Bronchial epithelial cell (primary cell): Measurements from ENCODE around the gene SRGAP2. TPM values are rescaled to one million over a fixed set of nuclear protein-coding genes. Genes with fewer than 3 reads are reported as not detected.
"Not testable (repeated sequence)": the region's sequence is repeated elsewhere in the genome, so short reads cannot be mapped to it uniquely, and the experiment has no call there.

ENCODE experiments used
- DNase-seq: peaks from one replicate; pipeline ENCODE4 v3.0.0-alpha.2; 2010; ENCODE audit warnings: low read depth
- FAIRE-seq: peaks from 2 replicates; lab custom pipeline; 2011; peaks lifted over from hg19 to GRCh38; lab: Jason Lieb, UNC
- H3K27me3 ChIP-seq: 2 replicates; pipeline ENCODE4 v1.5.1; 2011; ENCODE audit warnings: low read length; ENCODE audit not compliant: control insufficient read depth, insufficient read depth
- H3K36me3 ChIP-seq: 2 replicates; pipeline ENCODE4 v1.5.1; 2011; ENCODE audit warnings: low read length; ENCODE audit not compliant: control insufficient read depth, insufficient read depth
- H3K4me3 ChIP-seq: 2 replicates; pipeline ENCODE4 v1.5.1; 2011; ENCODE audit warnings: mild to moderate bottlenecking, low read depth, low read length, control low read depth
- total RNA-seq: library from RNA; depleted of rRNA; stranded (reverse); fragments of >200 nt; gene quantifications from 2 replicates; pipeline ENCODE4 v1.2.1, GENCODE V29; 2014

The SRGAP2 gene
- total RNA-seq, 1 donor from 2014 or later: 9.2 TPM

DNA sequence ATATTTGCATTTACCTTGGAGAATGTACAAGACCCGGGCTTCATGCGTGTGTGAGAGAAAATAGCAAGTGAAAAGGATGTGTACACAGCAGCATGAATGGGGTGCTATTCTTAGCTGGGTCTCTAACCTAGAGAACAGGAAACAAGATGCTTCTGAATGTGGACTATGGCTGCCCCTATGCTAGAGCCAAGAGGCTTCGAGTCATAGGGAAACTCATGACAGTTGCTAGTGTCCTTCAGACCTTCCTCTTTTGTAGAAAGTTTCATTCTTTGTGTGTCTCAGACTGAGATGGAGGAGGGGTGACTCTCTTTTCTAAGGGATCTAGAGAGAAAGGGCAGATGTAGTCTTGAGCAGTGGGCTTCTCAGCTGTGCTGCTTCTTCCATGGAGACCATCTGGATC, 40.0 kb downstream of the SRGAP2 start:
- not testable (repeated sequence) for H3K36me3 ChIP-seq, H3K4me3 ChIP-seq, DNase-seq, H3K27me3 ChIP-seq, FAIRE-seq

DNA sequence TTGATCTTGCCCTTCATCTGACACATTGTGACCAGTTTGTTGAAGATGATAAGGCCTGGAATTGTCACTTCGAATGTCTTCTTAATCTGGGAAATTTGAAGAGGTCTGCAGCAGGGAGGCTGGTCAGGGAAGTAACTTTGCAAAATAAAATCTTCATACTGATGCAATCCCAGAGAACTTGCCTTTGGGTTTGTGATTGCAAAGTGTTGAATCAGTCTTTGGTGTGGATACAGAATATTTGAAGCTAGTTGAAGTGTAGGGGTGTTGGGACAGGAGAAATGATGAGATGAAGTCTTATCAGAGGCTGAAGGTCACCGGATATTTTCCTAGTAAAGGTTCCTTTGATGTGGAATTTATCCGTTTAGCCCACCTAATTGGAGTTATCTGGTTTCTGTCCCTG, 42.1 kb downstream of the SRGAP2 start:
- DNase-seq, H3K4me3 ChIP-seq, H3K36me3 ChIP-seq, H3K27me3 ChIP-seq, FAIRE-seq: not testable (repeated sequence)

DNA sequence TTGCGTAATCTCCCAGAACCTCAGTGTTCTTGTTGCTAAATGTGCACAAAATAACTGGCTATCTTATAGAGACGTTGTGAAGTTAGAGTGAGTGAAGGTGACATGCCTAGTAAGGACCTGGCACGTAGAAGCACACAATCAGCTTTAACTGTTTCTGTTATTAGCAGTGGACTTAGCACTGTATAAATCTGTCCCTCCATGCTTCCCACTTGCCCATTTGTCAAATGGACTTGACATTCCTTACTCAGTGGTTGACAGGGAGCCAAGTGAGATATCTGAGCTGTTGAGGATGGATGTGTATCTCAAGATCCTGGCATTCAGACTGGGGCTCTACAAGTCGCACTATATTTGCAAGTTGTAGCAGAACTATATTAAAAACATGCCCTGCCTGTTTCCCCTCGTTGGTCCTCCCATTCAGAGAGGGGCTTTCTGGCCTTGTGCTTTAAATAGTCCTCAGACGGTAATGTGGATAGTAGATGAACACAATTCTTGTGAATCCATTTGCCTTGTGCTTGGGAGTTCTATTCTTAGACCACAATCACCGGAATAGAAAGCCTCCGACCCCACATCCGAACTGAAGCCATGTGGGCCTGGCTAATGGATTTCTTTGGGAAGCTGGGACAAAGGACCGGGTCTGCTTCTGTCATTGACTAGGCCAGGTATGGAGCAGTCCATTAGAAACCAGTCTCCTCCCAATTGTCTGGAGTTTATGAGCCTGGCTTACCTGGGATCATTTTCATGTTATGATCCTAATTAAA, 43.0 kb downstream of the SRGAP2 start:
- H3K36me3 ChIP-seq, FAIRE-seq, DNase-seq, H3K27me3 ChIP-seq, H3K4me3 ChIP-seq: not testable (repeated sequence)

DNA sequence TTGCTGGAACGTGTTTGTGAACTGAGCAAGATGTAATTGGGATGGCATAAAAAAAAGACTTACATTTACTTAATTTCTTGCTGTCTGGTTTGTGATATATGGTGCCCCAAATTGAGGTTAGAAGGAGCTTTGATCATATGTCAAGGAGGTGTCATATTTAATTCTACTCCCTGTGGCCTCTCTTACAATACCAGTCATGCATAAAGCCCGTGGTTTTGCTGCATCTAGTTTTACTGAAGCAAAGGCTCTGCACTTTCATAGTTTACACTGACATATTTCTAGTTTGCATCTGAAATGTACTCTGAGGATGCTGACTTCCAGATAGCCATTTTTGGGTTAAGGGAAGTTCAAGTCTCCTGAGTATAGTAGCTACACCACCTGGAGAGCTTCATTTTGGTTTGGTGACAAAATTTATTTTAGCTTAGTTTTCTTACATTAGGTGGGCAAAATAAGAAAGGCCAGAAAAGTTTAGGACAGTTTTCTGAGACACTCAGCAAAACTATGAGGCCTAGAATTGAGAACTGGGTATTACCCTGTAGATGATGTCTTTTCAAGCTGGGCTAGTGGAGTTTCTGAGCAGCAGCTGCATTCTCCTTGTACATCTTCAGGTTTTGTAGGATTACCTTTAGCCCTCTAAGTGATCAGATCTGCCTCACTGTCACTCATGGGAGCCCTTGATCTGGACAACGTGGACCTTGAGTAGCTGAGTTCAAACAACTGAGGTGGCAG, 47.8 kb downstream of the SRGAP2 start:
- FAIRE-seq, H3K4me3 ChIP-seq: not testable (repeated sequence)

DNA sequence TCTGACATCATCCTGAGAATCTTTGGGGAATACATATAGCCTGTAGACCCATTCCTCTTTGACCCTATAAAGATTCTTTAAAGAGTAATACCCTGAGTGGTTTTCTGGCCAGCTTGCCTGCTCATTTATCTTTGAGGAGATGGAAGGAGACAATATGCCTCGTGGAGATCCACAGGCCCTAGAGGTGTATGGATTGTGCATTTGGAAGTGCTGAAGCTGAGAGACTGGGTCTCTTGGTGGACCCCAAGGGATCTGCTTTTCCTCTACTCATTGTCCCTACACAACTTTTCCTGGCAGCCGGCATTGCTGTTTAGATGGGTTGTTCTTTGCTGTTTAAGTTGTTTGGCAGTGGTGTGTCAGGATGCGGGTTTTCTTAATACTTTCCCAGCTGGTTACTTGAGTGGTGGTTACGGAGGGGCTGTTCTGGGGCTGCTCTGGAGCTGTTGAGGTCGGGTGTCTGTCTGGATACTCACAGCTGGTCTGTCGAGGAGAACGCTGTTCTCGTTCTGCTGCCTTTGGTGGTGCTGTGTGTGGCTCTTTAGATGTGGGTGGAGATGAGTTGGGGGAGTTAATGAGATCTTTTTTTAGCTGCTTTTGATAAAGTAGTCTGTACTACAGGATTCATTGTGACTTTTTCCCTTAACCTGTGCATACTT, 49.5 kb downstream of the SRGAP2 start:
- not testable (repeated sequence) for H3K36me3 ChIP-seq, H3K27me3 ChIP-seq, DNase-seq, FAIRE-seq, H3K4me3 ChIP-seq

More for the DNA sequence above, 47.8 kb downstream of the SRGAP2 start:
- DNase-seq, H3K36me3 ChIP-seq, H3K27me3 ChIP-seq: not testable (repeated sequence)

Other genes with a start within 250 kb of the SRGAP2 start
- gene RAB7B, start 200.1 kb upstream of the SRGAP2 start, total RNA-seq: 2.9 and 4.9 TPM in 2 replicates
- not detected in 2 replicates for gene CTSE, start 179.6 kb upstream of the SRGAP2 start, total RNA-seq
- not detected in 2 replicates for gene RHEX, start 150.4 kb upstream of the SRGAP2 start, total RNA-seq
- not detected in 2 replicates for gene AVPR1B, start 86.2 kb upstream of the SRGAP2 start, total RNA-seq
- gene FAM72A, start 702 bp upstream of the SRGAP2 start, total RNA-seq: 0.64 TPM in 1 of 2 replicates, not detected in the other